ENCODE measurements around the gene PMEL. TPM values are rescaled to one million over a fixed set of nuclear protein-coding genes. Genes with fewer than 3 reads are reported as not detected.

The PMEL gene
- total and polyA plus RNA-seq, 9 of the 15 experiments (the other 6 are each of a cell fraction or from before 2014, with no cell fraction given): 0.36 to 2.0 (median 0.98) TPM

DNA sequence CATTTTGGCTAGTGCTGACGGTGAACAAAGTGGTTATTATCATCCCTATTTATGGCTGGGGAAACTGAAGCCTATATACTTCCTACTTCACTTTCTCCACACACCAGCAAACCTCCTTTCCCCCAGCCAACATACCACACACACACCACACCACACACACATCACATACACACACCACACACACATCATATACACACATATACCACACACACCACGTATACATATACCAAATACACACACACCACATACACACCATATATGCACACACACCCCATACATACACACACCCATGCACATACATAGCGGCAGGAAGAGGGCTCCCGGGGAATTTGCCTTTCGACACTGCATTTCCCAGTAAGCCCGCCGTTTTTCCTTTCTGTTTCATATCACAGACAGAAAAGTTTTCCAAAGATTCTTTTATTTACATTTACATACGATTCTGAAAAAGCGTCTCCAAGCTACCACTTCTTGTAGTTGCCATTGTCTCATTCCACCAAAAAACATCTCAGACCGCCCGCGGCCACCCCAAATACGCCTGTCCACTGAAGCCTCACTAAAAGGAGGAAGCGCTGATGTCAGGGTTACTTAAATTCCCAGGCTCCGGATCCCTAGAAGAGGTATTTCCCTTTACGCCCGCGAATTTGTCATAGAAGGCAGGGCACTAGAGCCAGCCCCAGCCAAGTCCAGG, 7.2 kb upstream of the PMEL start (continued):
- TF ChIP-seq, protein P1, sequence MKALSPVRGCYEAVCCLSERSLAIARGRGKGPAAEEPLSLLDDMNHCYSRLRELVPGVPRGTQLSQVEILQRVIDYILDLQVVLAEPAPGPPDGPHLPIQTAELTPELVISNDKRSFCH (CRISPR knock-in tag; IDR thresholded peaks at IDR 0.05): no peak
- TF ChIP-seq, protein P1 (tag; IDR thresholded peaks at IDR 0.05): 0 out of 2 replicates have a peak, but pooled peaks have one; percentile 42
- TF ChIP-seq ZNF232 (CRISPR knock-in tag; IDR thresholded peaks at IDR 0.05): no peak
- TF ChIP-seq ZNF384 (IDR thresholded peaks at IDR 0.05; ENCODE audit: low read depth, low read length): no peak
- TF ChIP-seq ZNF583 (CRISPR knock-in tag; IDR thresholded peaks at IDR 0.05): 0 out of 2 replicates have a peak, but pooled peaks have one; percentile 14
- TF ChIP-seq NFXL1 (CRISPR knock-in tag; IDR thresholded peaks at IDR 0.05): no peak
- no peak for TF ChIP-seq ZNF785 (CRISPR knock-in tag; IDR thresholded peaks at IDR 0.05)
- TF ChIP-seq JUNB (CRISPR knock-in tag; conservative IDR thresholded peaks at IDR 0.05): no peak
- no peak for TF ChIP-seq RBM22 (IDR thresholded peaks at IDR 0.05; ENCODE audit: low read depth, low read length, poor library complexity, severe bottlenecking)
- no peak for TF ChIP-seq BRD4 (IDR thresholded peaks at IDR 0.05)
- TF ChIP-seq RBM17 (IDR thresholded peaks at IDR 0.05; ENCODE audit: borderline replicate concordance, low read depth, low read length): no peak
- TF ChIP-seq RBM34 (IDR thresholded peaks at IDR 0.05; ENCODE audit: borderline replicate concordance, insufficient read depth, low read length): no peak
- TF ChIP-seq ZNF274 (IDR thresholded peaks at IDR 0.05; ENCODE audit: borderline replicate concordance, low read depth, low read length): no peak
- peak; percentile 38 to 87 for TF ChIP-seq FOXK2 (conservative IDR thresholded peaks at IDR 0.05 in 1 of 2, IDR thresholded peaks at IDR 0.05 in 1 of 2; ENCODE audit: low read depth in 2 of 2)
- peak; percentile 68; the same call in 1 of the 2 replicates for TF ChIP-seq NCOA1 (IDR thresholded peaks at IDR 0.05; ENCODE audit: low read depth)
- no peak for TF ChIP-seq RBFOX2 (IDR thresholded peaks at IDR 0.05; ENCODE audit: low read depth, low read length)
- TF ChIP-seq MYC (IDR thresholded peaks at IDR 0.05; ENCODE audit: low read depth, low read length): no peak; the same call in 1 of the 2 replicates
- no peak for TF ChIP-seq MYC (CRISPR knock-in tag; IDR thresholded peaks at IDR 0.05; ENCODE audit: borderline replicate concordance, low read depth)
- no peak for TF ChIP-seq ZNF165 (CRISPR knock-in tag; IDR thresholded peaks at IDR 0.05; ENCODE audit: borderline replicate concordance)
- TF ChIP-seq RB1 (IDR thresholded peaks at IDR 0.05; ENCODE audit: low read depth): peak; percentile 14; the same call in 1 of the 2 replicates
- TF ChIP-seq ZNF316 (IDR thresholded peaks at IDR 0.05): 0 out of 2 replicates have a peak, but pooled peaks have one; percentile 1
- TF ChIP-seq GATA2 (CRISPR knock-in tag; IDR thresholded peaks at IDR 0.05): no peak
- TF ChIP-seq ETS2 (tag; IDR thresholded peaks at IDR 0.05; ENCODE audit: borderline replicate concordance, poor library complexity, severe bottlenecking): no peak
- TF ChIP-seq SAP30 (IDR thresholded peaks at IDR 0.05; ENCODE audit: borderline replicate concordance, insufficient read depth, low read depth, low read length, poor library complexity, severe bottlenecking): peak; percentile 60
- no peak for TF ChIP-seq ZNF431 (CRISPR knock-in tag; IDR thresholded peaks at IDR 0.05)
- no peak for TF ChIP-seq ATF1 (CRISPR knock-in tag; IDR thresholded peaks at IDR 0.05)
- no peak for TF ChIP-seq ATF1 (tag; IDR thresholded peaks at IDR 0.05)
- TF ChIP-seq ETV5 (CRISPR knock-in tag; IDR thresholded peaks at IDR 0.05; ENCODE audit: low read depth): 0 out of 2 replicates have a peak, but pooled peaks have one; percentile 45
- TF ChIP-seq NFE2L1 (tag; IDR thresholded peaks at IDR 0.05; ENCODE audit: borderline replicate concordance, low read depth): no peak
- no peak for TF ChIP-seq ZNF23 (CRISPR knock-in tag; IDR thresholded peaks at IDR 0.05)
- TF ChIP-seq SRF (CRISPR knock-in tag; IDR thresholded peaks at IDR 0.05): peak in 1 of 2 experiments; percentile 64; a peak in 1 of 4 replicates
